Suprapubic skin (tissue), 4 donors: ENCODE results near the gene GDF11. TPM values are rescaled to one million over a fixed set of nuclear protein-coding genes. Genes with fewer than 3 reads are reported as not detected.

Source experiments
- DNase-seq, 2 donors: peaks; one replicate each; pipeline ENCODE4 v3.0.0-alpha.2; 2019; ENCODE audit warnings: low spot score in 2 of 2
- H3K27ac ChIP-seq: fragments of 200-600 bp; sonication (generic); one replicate; pipeline ENCODE4 v1.5.1; 2019
- H3K27me3 ChIP-seq: fragments of 200-600 bp; sonication (generic); one replicate; pipeline ENCODE4 v1.5.1; 2019
- H3K36me3 ChIP-seq: fragments of 200-600 bp; sonication (generic); one replicate; pipeline ENCODE4 v1.5.1; 2019
- H3K4me1 ChIP-seq: fragments of 200-600 bp; sonication (generic); one replicate; pipeline ENCODE4 v1.5.1; 2019
- H3K4me3 ChIP-seq: fragments of 200-600 bp; sonication (generic); one replicate; pipeline ENCODE4 v1.5.1; 2019; ENCODE audit warnings: mild to moderate bottlenecking
- H3K9me3 ChIP-seq: fragments of 200-600 bp; sonication (generic); one replicate; pipeline ENCODE4 v1.5.1; 2019
- EP300 ChIP-seq: sonication (generic); formaldehyde crosslinking; IDR thresholded peaks from one replicate; pipeline ENCODE4 v1.6.1; 2017; ENCODE audit warnings: antibody characterized with exemption
- POLR2A ChIP-seq, 2 donors: fragments of 450-650 bp; IDR thresholded peaks; one replicate each; pipeline ENCODE4 v1.6.1; 2017; ENCODE audit warnings: antibody characterized with exemption in 2 of 2, mild to moderate bottlenecking in 2 of 2, moderate library complexity in 2 of 2
- POLR2AphosphoS5 ChIP-seq, 3 donors: sonication (generic); formaldehyde crosslinking; IDR thresholded peaks; one replicate each; pipeline ENCODE4 v1.6.1; 2017; ENCODE audit warnings: antibody characterized with exemption in 3 of 3
- WGBS: methylation state at CpG from one replicate; pipeline ENCODE4 v1.1.5; 2018; 5-methylcytosine and 5-hydroxymethylcytosine counted together
- total RNA-seq, 4 donors: library from RNA; depleted of rRNA; stranded (reverse); fragments of >200 nt; gene quantifications; one replicate each; pipeline ENCODE4 v1.1.0, GENCODE V29; 2016
- TF ChIP-seq, protein P1 (sequence below), 2 donors: fragments of 200-600 bp in 1 of 2; fragments of 450-650 bp in 1 of 2; sonication (generic) in 1 of 2; IDR thresholded peaks; one replicate each; pipeline ENCODE4 v1.5.1; 2016 to 2019; ENCODE audit warnings: antibody characterized with exemption in 2 of 2, mild to moderate bottlenecking in 1 of 2, moderate library complexity in 1 of 2

The GDF11 gene
- total RNA-seq, 4 donors from 2014 or later = 0.68 to 3.8 (median 2.0) TPM

DNA sequence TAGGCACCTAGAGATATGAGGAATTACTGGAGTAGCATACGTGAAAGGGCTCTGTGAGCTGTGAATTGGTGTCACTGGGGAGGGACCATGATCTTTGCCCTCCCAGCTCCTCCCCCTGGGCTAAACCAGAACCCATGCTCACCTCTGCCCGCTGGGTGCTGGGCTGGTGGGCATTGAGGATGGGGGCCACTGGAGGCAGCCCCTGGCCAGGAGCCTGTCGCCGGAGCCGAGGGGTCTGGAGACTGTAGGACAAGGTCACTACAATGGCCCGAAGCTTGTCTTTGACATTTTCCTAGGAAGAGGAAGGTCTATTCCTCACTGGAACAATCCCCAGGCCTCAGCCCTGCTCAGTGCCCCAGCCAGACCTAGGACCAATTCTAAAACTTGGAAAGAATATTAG lies 46.8 kb upstream of the GDF11 start:
- Histone ChIP-seq H3K27me3 (no peaks in the 10 kb centered on the region), H3K36me3 (peaks cover 6% of the 10 kb centered on the region), H3K9me3 (no peaks in the 10 kb centered on the region), H3K27ac (no peak overlapping the region), H3K4me3 (no peak overlapping the region), H3K4me1 (no peaks in the 10 kb centered on the region)
- no peak for TF ChIP-seq EP300
- TF ChIP-seq, protein P1, sequence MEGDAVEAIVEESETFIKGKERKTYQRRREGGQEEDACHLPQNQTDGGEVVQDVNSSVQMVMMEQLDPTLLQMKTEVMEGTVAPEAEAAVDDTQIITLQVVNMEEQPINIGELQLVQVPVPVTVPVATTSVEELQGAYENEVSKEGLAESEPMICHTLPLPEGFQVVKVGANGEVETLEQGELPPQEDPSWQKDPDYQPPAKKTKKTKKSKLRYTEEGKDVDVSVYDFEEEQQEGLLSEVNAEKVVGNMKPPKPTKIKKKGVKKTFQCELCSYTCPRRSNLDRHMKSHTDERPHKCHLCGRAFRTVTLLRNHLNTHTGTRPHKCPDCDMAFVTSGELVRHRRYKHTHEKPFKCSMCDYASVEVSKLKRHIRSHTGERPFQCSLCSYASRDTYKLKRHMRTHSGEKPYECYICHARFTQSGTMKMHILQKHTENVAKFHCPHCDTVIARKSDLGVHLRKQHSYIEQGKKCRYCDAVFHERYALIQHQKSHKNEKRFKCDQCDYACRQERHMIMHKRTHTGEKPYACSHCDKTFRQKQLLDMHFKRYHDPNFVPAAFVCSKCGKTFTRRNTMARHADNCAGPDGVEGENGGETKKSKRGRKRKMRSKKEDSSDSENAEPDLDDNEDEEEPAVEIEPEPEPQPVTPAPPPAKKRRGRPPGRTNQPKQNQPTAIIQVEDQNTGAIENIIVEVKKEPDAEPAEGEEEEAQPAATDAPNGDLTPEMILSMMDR (IDR thresholded peaks at IDR 0.05) = no peak
- TF ChIP-seq POLR2A (IDR thresholded peaks at IDR 0.05) = no peak
- no peak for TF ChIP-seq POLR2AphosphoS5 (IDR thresholded peaks at IDR 0.05)
- 89% methylated on average over 6 of the region's 6 CpGs for WGBS
- peak in 1 of 2 donors; percentile 48 for DNase-seq

DNA sequence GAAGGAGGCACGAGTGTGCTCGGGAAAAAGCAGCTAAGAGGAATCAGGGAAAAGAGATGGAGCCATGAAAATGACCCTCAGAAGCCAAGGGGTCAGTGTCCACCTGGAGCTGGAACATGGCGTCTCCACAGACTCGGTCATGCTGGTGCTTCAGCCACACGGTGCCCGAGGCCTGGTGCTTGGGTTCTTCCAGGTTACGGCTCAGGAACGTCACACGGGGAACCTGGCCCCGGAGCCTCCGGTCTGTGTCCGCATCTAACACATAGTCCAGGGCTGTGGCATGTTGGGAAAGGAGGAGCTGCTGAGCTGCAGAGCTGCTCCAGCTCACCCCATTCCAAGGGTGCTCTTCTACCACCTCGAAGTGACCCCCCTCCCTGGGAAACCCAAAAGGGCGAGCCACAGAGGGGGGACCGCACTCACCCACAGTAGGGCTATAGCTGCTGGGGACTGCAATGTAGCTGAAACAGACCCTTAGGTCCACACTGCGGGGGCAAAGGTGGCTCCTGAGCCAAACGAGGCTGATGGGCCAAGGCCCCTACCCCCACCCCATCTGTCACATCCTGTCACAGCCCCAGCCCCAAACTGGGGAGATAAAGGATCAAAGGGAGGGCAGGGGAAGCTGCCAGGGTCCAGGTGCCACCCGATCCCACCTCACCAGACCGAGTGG lies 46.0 kb upstream of the GDF11 start:
- H3K36me3 ChIP-seq = peaks cover 6% of the 10 kb centered on the region
- no peaks in the 10 kb centered on the region for H3K9me3 ChIP-seq
- WGBS = 89% methylated on average over 16 of the region's 19 CpGs
- no peaks in the 10 kb centered on the region for H3K27me3 ChIP-seq
- peak in 1 of 2 donors; percentile 46 for DNase-seq
- TF ChIP-seq EP300 (no peak), POLR2AphosphoS5 (IDR thresholded peaks at IDR 0.05) (no peak), POLR2A (IDR thresholded peaks at IDR 0.05) (no peak)
- TF ChIP-seq, protein P1 (IDR thresholded peaks at IDR 0.05) = no peak
- H3K27ac ChIP-seq = no peak overlapping the region
- H3K4me3 ChIP-seq = no peak overlapping the region
- no peaks in the 10 kb centered on the region for H3K4me1 ChIP-seq

DNA sequence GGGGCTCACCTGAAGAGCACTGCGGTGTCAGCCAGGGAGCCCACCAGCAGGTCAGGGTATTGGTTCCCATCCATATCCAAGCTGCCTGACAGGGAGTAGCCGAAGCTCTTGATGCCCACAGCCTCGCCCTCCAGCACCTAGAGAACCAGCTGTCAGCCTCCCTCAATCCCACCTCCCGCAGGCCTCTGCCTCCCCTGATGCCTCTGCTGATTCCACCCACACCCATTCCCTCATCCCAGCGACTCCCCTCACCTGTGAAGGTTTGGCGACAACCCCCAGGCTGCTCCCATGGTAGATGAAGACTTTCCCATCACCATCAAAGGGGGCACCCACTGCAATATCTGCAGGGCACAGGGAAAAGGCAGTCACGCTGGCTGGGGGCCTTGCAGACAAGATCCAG lies 45.2 kb upstream of the GDF11 start:
- WGBS = 80% methylated on average over 5 of the region's 7 CpGs
- H3K27ac ChIP-seq = no peak overlapping the region
- H3K27me3 ChIP-seq = no peaks in the 10 kb centered on the region
- H3K4me3 ChIP-seq = no peak overlapping the region
- H3K9me3 ChIP-seq = no peaks in the 10 kb centered on the region
- no peaks in the 10 kb centered on the region for H3K4me1 ChIP-seq
- H3K36me3 ChIP-seq = peaks cover 6% of the 10 kb centered on the region
- peak in 1 of 2 donors; percentile 43 for DNase-seq
- TF ChIP-seq POLR2A (IDR thresholded peaks at IDR 0.05) (no peak), EP300 (no peak), POLR2AphosphoS5 (IDR thresholded peaks at IDR 0.05) (no peak)
- TF ChIP-seq, protein P1 (IDR thresholded peaks at IDR 0.05) = no peak

DNA sequence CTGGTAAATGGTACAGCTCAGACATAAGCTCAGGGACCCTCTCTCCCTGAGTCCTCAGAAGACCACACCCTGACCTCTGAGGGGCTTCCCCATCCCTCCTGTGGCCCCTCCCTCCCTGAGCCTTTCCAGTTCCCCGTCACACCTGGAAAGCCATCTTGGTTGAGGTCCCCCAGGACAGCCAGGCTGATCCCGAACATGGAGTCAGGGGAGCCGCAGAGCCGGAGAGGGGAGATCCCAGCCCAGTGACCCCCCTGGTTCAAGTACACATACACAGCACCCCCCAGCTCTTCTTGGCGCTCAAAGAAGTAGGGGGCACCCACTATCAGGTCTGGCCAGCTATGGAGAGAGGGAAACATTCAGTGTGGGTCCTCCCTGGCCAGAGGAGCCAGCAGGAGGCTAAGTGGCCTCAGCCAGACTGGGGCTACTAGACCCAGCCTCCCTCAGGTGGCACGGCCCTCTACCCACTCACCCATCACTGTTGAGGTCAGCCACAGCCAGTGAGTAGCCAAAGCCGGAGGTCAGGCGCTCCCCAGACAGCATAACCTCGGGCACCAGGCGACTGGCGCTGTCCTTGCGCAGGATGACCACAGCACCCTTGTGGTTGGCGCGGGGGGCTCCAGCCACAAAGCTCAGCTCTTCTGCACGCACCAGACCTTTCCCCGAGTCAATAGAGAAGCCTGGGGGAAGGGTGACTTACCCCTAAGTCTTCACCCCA lies 44.5 kb upstream of the GDF11 start:
- H3K4me1 ChIP-seq = no peaks in the 10 kb centered on the region
- H3K36me3 ChIP-seq = peaks cover 6% of the 10 kb centered on the region
- no peak overlapping the region for H3K4me3 ChIP-seq
- no peaks in the 10 kb centered on the region for H3K9me3 ChIP-seq
- TF ChIP-seq, protein P1 (IDR thresholded peaks at IDR 0.05) = no peak
- TF ChIP-seq POLR2A (IDR thresholded peaks at IDR 0.05) = no peak
- TF ChIP-seq POLR2AphosphoS5 (IDR thresholded peaks at IDR 0.05) = no peak
- no peak for TF ChIP-seq EP300
- peak in 1 of 2 donors; percentile 55 for DNase-seq
- H3K27ac ChIP-seq = no peak overlapping the region
- 95% methylated on average over 4 of the region's 16 CpGs for WGBS
- no peaks in the 10 kb centered on the region for H3K27me3 ChIP-seq

DNA sequence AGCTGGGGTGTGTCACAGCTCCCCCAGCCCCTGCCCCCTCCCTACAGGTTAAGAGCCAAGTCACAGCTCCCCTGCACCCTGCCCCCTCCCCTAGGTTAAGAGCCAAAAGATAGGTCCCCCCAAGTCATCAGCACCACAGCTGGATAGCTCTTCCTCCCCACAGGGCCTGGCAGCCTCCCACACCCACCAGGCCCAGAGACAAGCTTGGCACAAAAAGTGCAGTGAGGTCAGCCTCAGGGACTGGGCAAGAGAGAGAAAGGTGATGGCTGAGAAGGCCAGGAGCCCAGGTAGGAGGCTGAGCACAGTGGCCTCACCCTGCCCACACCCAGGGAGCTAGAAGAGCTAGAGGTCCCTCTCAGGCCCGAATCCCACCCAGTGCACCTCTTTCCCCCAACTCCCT lies 44.0 kb upstream of the GDF11 start:
- Histone ChIP-seq H3K27me3 (no peaks in the 10 kb centered on the region), H3K4me3 (no peak overlapping the region), H3K36me3 (peaks cover 3% of the 10 kb centered on the region), H3K4me1 (no peaks in the 10 kb centered on the region), H3K27ac (no peak overlapping the region), H3K9me3 (no peaks in the 10 kb centered on the region)
- peak in 1 of 2 donors; percentile 39 for DNase-seq
- 91% methylated on average over 1 of the region's 1 CpG for WGBS
- TF ChIP-seq, protein P1 (IDR thresholded peaks at IDR 0.05) = no peak
- TF ChIP-seq POLR2AphosphoS5 (IDR thresholded peaks at IDR 0.05) = no peak
- TF ChIP-seq POLR2A (IDR thresholded peaks at IDR 0.05) = no peak
- TF ChIP-seq EP300 = no peak
